Upper lobe of right lung (tissue), 1 donor: ENCODE measurements around the gene MS4A5. TPM values are rescaled to one million over a fixed set of nuclear protein-coding genes. Genes with fewer than 3 reads are reported as not detected.
"Not testable (repeated sequence)": the region's sequence is repeated elsewhere in the genome, so short reads cannot be mapped to it uniquely, and the experiment has no call there.

Source experiments
- ATAC-seq: fragments of 200-7000 bp; cut with Tn5 transposase; one replicate; pipeline ENCODE4 v1.9.1; 2020; ENCODE audit warnings: mild to moderate bottlenecking, moderate library complexity
- DNase-seq: peaks from one replicate; pipeline ENCODE4 v3.0.0-alpha.2; 2020
- H3K27ac ChIP-seq: fragments of 200-600 bp; one replicate; pipeline ENCODE4 v1.8.0; 2022
- H3K27me3 ChIP-seq: fragments of 200-600 bp; one replicate; pipeline ENCODE4 v1.8.0; 2022; ENCODE audit warnings: mild to moderate bottlenecking
- H3K36me3 ChIP-seq: fragments of 200-600 bp; one replicate; pipeline ENCODE4 v1.8.0; 2022
- H3K4me1 ChIP-seq: fragments of 200-600 bp; one replicate; pipeline ENCODE4 v1.8.0; 2022
- H3K4me3 ChIP-seq: fragments of 200-600 bp; one replicate; pipeline ENCODE4 v1.8.0; 2022; ENCODE audit warnings: mild to moderate bottlenecking
- H3K9me3 ChIP-seq: fragments of 200-600 bp; one replicate; pipeline ENCODE4 v1.8.0; 2022
- intact Hi-C: fragments of 100-400 bp; cut with DNase I; formaldehyde crosslinking; loops from one replicate; pipeline ENCODE4 v1.11.0; 2022
- total RNA-seq: library from RNA; stranded (reverse); fragmentation: NEBNext Ultra II Directional; extraction: Animal tissue kit (Norgen Biotek cat#: 25700); gene quantifications from one replicate; pipeline ENCODE4 v1.2.1, GENCODE V29; 2021
- TF ChIP-seq, protein P1 (sequence below): fragments of 200-600 bp; IDR thresholded peaks from one replicate; pipeline ENCODE4 v1.8.0; 2022; ENCODE audit warnings: antibody characterized with exemption
- donor health status: DM: no; HTN: yes; CAD: no; lungs with severe emphysema.

MS4A5 gene
- total RNA-seq, 1 donor from 2014 or later = not detected

DNA sequence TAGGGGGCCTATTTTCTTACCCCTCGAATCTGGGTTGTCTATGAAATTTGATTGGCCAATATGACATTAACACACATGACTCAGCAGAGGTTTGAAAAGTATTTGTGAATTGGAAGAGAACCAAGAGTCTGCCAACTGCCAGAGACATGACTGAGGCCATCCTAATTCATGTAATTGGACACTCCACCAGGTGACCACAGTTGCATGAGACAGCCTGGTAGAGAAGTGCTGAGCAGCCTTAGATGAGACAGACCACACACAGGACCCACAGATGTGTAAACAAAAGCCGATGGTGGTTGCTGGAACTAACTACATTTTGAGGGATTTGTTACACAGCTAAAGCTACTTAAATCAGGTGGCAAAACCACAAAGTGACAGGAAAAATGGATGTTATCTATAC lies 855 bp upstream of the MS4A5 start:
- TF ChIP-seq, protein P1, sequence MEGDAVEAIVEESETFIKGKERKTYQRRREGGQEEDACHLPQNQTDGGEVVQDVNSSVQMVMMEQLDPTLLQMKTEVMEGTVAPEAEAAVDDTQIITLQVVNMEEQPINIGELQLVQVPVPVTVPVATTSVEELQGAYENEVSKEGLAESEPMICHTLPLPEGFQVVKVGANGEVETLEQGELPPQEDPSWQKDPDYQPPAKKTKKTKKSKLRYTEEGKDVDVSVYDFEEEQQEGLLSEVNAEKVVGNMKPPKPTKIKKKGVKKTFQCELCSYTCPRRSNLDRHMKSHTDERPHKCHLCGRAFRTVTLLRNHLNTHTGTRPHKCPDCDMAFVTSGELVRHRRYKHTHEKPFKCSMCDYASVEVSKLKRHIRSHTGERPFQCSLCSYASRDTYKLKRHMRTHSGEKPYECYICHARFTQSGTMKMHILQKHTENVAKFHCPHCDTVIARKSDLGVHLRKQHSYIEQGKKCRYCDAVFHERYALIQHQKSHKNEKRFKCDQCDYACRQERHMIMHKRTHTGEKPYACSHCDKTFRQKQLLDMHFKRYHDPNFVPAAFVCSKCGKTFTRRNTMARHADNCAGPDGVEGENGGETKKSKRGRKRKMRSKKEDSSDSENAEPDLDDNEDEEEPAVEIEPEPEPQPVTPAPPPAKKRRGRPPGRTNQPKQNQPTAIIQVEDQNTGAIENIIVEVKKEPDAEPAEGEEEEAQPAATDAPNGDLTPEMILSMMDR = no peak
- Histone ChIP-seq H3K27me3 (no peaks in the 10 kb centered on the region), H3K4me1 (no peaks in the 10 kb centered on the region), H3K27ac (no peak overlapping the region), H3K9me3 (no peaks in the 10 kb centered on the region), H3K36me3 (no peaks in the 10 kb centered on the region), H3K4me3 (no peak overlapping the region)
- ATAC-seq = no peak
- DNase-seq = no peak
- intact Hi-C loops = no loop called here

DNA sequence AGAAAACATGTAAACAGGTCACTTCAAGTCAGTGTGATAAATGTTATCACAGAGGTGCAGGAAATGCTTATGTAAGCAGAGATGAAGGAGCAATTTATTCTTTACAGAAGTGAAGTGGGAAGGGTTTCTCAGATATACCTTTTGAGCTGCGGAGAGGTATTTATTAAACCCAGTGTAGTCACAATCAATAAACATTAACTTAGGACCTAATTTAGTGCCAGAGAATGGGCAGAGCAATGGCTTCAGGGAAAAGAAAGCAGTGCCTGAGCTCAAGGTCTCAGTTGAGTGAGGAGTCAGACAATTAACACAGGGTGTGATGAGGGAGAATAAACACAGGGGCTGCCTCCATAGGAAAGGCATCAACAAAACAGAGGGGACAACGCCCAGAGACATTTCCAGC lies 1.9 kb downstream of the MS4A5 start:
- DNase-seq (no peak), ATAC-seq (no peak)
- no peaks in the 10 kb centered on the region for H3K4me1 ChIP-seq
- no peaks in the 10 kb centered on the region for H3K9me3 ChIP-seq
- TF ChIP-seq, protein P1 = no peak
- H3K4me3 ChIP-seq = no peak overlapping the region
- H3K36me3 ChIP-seq = no peaks in the 10 kb centered on the region
- H3K27ac ChIP-seq = no peak overlapping the region
- no peaks in the 10 kb centered on the region for H3K27me3 ChIP-seq
- intact Hi-C loops = no loop called here

DNA sequence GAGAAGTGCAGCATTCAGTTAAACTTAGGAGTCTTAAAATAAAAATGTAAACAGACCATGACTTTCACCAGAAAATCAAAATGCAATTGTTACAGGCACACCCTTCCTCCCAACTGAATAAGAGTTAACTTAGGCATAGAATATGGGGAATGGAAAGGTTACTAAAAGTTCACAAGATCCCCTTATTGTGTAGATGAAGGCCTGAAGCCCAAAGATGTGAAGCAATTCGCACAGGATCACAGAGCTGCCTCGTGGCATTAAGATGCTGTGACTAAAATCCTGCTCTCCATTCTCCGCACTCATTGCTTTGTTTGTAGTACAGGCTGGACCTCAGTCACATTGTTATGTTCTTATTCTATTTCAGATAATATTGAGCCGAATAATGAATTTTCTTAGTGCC lies 4.0 kb downstream of the MS4A5 start:
- DNase-seq (no peak), ATAC-seq (no peak)
- intact Hi-C loops = no loop called here
- no peaks in the 10 kb centered on the region for H3K27me3 ChIP-seq
- H3K4me3 ChIP-seq = no peak overlapping the region
- no peaks in the 10 kb centered on the region for H3K36me3 ChIP-seq
- no peaks in the 10 kb centered on the region for H3K9me3 ChIP-seq
- H3K27ac ChIP-seq = no peak overlapping the region
- TF ChIP-seq, protein P1 = no peak
- no peaks in the 10 kb centered on the region for H3K4me1 ChIP-seq

DNA sequence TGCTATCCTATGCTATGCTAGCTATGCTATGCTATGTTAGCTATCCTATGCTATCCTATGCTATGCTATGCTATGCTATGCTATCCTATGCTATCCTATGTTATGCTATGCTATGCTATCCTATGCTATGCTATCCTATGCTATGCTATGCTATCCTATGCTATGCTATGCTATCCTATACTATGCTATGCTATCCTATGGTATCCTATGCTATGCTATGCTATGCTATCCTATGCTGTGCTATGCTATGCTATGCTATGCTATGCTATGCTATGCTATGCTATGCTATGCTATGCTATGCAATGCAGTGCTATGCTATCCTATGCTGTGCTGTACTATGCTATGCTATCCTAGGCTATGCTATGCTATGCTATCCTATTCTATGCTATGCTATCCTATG lies 17.7 kb downstream of the MS4A5 start:
- intact Hi-C loops = no loop called here
- H3K9me3 ChIP-seq = no peaks in the 10 kb centered on the region
- TF ChIP-seq, protein P1 = no peak

DNA sequence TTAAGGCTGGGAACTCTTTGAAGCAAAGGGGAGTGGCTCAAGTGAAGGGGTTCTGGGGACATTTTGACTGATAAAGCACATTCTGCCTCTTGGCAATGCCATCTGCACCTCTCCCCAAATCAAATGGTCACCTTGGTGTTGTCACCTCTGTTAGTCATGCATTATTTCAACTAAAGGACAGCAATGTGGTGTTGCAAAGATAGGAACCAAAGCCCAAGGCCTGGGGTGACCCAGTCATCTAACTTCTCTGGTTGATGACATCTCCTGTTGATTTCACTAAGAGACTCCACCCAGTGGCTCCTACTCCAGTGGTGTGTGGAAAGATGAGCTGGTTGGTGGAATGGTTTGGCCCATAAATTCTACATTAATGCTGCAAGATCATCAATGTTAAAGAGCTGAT lies 18.5 kb downstream of the MS4A5 start:
- Histone ChIP-seq H3K36me3 (no peaks in the 10 kb centered on the region), H3K4me1 (no peaks in the 10 kb centered on the region), H3K27me3 (no peaks in the 10 kb centered on the region), H3K9me3 (no peaks in the 10 kb centered on the region), H3K27ac (no peak overlapping the region), H3K4me3 (no peak overlapping the region)
- no peak for ATAC-seq
- TF ChIP-seq, protein P1 = no peak
- no peak for DNase-seq
- intact Hi-C loops = no loop called here

More for the DNA sequence above, 17.7 kb downstream of the MS4A5 start:
- Histone ChIP-seq H3K4me1 (no peaks in the 10 kb centered on the region), H3K27ac (no peak overlapping the region), H3K36me3 (no peaks in the 10 kb centered on the region), H3K4me3 (no peak overlapping the region), H3K27me3 (no peaks in the 10 kb centered on the region)
- DNase-seq (no peak), ATAC-seq (no peak)

DNA sequence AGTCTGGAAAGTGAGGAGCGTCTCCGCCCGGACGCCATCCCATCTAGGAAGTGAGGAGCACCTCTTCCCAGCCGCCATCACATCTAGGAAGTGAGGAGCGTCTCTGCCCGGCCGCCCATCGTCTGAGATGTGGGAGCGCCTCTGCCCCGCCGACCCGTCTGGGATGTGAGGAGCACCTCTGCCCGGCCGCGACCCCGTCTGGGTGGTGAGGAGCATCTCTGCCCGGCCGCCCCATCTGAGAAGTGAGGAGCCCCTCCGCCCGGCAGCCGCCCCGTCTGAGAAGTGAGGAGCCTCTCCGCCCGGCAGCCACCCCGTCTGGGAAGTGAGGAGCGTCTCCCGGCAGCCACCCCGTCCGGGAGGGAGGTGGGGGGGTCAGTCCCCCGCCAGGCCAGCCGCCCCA lies 21.8 kb downstream of the MS4A5 start:
- H3K9me3 ChIP-seq, H3K27ac ChIP-seq, H3K4me1 ChIP-seq, intact Hi-C loops, H3K27me3 ChIP-seq, H3K36me3 ChIP-seq, ATAC-seq, DNase-seq, H3K4me3 ChIP-seq: not testable (repeated sequence)
